Calu3 (cell line): ENCODE measurements around the gene CDK15. TPM values are rescaled to one million over a fixed set of nuclear protein-coding genes. Genes with fewer than 3 reads are reported as not detected.
"Not testable (repeated sequence)": the region's sequence is repeated elsewhere in the genome, so short reads cannot be mapped to it uniquely, and the experiment has no call there.

Source experiments
- BruUV-seq: library from RNA; stranded (reverse); fragments of 400-500 nt; replicated peaks from 2 replicates; lab custom pipeline; 2021; lab: Mats Ljungman, UMichigan
- CTCF ChIA-PET: fragments of 300-600 bp; sonication (Branson Sonifier 250); formaldehyde crosslinking; loops from one replicate; lab custom pipeline; 2022; ENCODE audit warnings: antibody characterized with exemption; lab: Charles Lee
- DNase-seq: peaks from one replicate; pipeline ENCODE4 v3.0.0; 2022
- H3K27ac Mint-ChIP-seq: one replicate; pipeline ENCODE4 v1.8.0; 2022; ENCODE audit warnings: mixed read lengths; ENCODE audit not compliant: unreplicated experiment
- H3K27me3 Mint-ChIP-seq: one replicate; pipeline ENCODE4 v1.8.0; 2022; ENCODE audit warnings: mixed read lengths; ENCODE audit not compliant: unreplicated experiment
- H3K36me3 Mint-ChIP-seq: one replicate; pipeline ENCODE4 v1.8.0; 2022; ENCODE audit warnings: mild to moderate bottlenecking, moderate library complexity, mixed read lengths; ENCODE audit not compliant: insufficient read depth, unreplicated experiment
- H3K4me1 Mint-ChIP-seq: one replicate; pipeline ENCODE4 v1.8.0; 2022; ENCODE audit warnings: mild to moderate bottlenecking, low read depth, mixed read lengths; ENCODE audit not compliant: unreplicated experiment
- H3K4me3 Mint-ChIP-seq: one replicate; pipeline ENCODE4 v1.8.0; 2022; ENCODE audit warnings: mild to moderate bottlenecking, low read depth, moderate library complexity, mixed read lengths; ENCODE audit not compliant: unreplicated experiment
- H3K9me3 Mint-ChIP-seq: one replicate; pipeline ENCODE4 v1.8.0; 2022; ENCODE audit warnings: low read depth, mixed read lengths; ENCODE audit not compliant: unreplicated experiment
- intact Hi-C: fragments of 100-400 bp; cut with micrococcal nuclease; formaldehyde crosslinking; loops from one replicate; pipeline ENCODE4 v1.10.0; 2022; ENCODE audit not compliant: unreplicated experiment
- total RNA-seq: library from RNA; stranded (reverse); gene quantifications from 2 replicates; pipeline ENCODE4 v1.2.3, GENCODE V29; 2022
- TF ChIP-seq, protein P1 (sequence below): fragments of 200-600 bp; IDR thresholded peaks from one replicate; pipeline ENCODE4 v1.8.0; 2022; ENCODE audit warnings: antibody characterized with exemption; ENCODE audit not compliant: unreplicated experiment

The CDK15 gene
- total RNA-seq, 1 experiment from 2014 or later, result not detected

DNA sequence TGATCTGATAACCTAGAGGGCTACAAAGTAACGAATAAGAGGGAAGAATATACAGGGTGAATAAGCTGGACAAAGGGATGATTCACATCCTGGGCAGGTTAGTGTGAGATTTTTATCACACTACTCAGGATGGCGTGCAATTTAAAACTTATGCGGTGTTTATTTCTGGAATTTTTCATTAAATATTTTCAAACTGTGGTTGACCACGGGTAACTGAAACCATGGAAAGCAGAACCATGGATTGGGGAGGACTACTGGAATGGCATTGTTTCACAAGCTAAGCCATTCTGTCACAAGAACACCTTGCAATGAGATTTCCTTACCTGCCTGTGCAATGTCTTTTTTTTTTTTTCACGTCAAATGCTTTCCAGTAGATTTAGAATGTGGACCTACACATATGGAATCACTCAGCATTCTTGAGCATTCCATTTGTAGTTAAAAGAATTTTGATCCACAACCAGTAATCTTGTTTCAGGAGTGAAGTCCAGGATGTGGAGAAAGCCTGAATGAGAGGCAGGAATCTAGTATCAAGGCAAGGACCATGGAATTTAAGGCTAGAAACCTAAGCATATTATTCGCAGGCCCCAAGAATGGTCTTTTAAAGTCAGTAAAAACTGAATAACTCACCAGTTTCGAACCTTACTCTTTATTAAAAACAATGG lies 8.0 kb upstream of the CDK15 start:
- Mint-ChIP-seq H3K4me3 (no peak overlapping the region), H3K36me3 (no peaks in the 10 kb centered on the region), H3K27ac (peak overlapping the region; percentile 44), H3K9me3 (no peaks in the 10 kb centered on the region), H3K4me1 (peaks cover 23% of the 10 kb centered on the region), H3K27me3 (no peaks in the 10 kb centered on the region)
- BruUV-seq, result no TSS peak
- intact Hi-C loops, result loop anchor here (1.0 to 10.0 kb wide), 7 partner anchors 34 to 496 kb away; no protein-coding TSS in a partner anchor
- TF ChIP-seq, protein P1, sequence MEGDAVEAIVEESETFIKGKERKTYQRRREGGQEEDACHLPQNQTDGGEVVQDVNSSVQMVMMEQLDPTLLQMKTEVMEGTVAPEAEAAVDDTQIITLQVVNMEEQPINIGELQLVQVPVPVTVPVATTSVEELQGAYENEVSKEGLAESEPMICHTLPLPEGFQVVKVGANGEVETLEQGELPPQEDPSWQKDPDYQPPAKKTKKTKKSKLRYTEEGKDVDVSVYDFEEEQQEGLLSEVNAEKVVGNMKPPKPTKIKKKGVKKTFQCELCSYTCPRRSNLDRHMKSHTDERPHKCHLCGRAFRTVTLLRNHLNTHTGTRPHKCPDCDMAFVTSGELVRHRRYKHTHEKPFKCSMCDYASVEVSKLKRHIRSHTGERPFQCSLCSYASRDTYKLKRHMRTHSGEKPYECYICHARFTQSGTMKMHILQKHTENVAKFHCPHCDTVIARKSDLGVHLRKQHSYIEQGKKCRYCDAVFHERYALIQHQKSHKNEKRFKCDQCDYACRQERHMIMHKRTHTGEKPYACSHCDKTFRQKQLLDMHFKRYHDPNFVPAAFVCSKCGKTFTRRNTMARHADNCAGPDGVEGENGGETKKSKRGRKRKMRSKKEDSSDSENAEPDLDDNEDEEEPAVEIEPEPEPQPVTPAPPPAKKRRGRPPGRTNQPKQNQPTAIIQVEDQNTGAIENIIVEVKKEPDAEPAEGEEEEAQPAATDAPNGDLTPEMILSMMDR, result no peak
- CTCF ChIA-PET, result interaction anchor here (0.6 to 1.4 kb wide), 4 partner anchors 23 to 115 kb away, joined by 3 to 6 read pairs (median 4); no protein-coding TSS in a partner anchor
- peak; percentile 26 for DNase-seq

- CTCF ChIA-PET, result interaction anchor here (0.7 kb wide), 1 partner anchor 22 kb away, joined by 6 read pairs; no protein-coding TSS in a partner anchor
- Mint-ChIP-seq H3K27ac (peak overlapping the region; percentile 44), H3K4me1 (peaks cover 23% of the 10 kb centered on the region)
- H3K4me3 Mint-ChIP-seq, BruUV-seq, H3K27me3 Mint-ChIP-seq, H3K36me3 Mint-ChIP-seq, H3K9me3 Mint-ChIP-seq: not testable (repeated sequence)
- DNase-seq, result peak; percentile 18
- intact Hi-C loops, result loop anchor here (1.0 to 10.0 kb wide), 7 partner anchors 33 to 496 kb away; no protein-coding TSS in a partner anchor
Observed at GRCh38 chr2:201798914-201799285, 7.4 kb upstream of the CDK15 start.

- TF ChIP-seq, protein P1, result no peak
- Mint-ChIP-seq H3K27me3 (no peaks in the 10 kb centered on the region), H3K4me3 (no peak overlapping the region), H3K27ac (no peak overlapping the region), H3K36me3 (no peaks in the 10 kb centered on the region), H3K9me3 (no peaks in the 10 kb centered on the region), H3K4me1 (no peaks in the 10 kb centered on the region)
- CTCF ChIA-PET, result no interaction called here
- intact Hi-C loops, result no loop called here
- no peak for DNase-seq
- no TSS peak for BruUV-seq
Observed at GRCh38 chr2:201807452-201807999, 1.2 kb downstream of the CDK15 start.

DNA sequence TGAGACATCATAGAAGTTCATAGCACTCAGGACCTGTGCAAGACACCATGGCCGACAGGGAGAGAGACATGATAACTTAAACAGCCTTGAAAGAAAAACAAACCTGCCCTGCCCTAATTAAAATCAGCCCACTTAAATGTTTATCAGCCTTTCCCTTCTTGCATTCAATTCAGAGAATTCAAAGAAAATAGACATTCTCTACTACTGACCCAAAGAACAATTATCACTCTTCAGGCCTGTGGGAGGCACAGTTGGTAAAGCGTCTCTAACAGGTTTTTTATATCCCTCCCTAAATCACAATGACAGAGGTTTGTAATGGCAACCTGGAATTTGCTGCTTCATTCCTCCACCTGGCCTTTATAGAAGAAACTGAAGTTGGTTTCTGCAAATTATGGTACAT lies 1.7 kb downstream of the CDK15 start:
- no peaks in the 10 kb centered on the region for H3K4me1 Mint-ChIP-seq
- TF ChIP-seq, protein P1, result no peak
- CTCF ChIA-PET, result no interaction called here
- no TSS peak for BruUV-seq
- no peaks in the 10 kb centered on the region for H3K36me3 Mint-ChIP-seq
- H3K27ac Mint-ChIP-seq, result no peak overlapping the region
- H3K9me3 Mint-ChIP-seq, result no peaks in the 10 kb centered on the region
- intact Hi-C loops, result no loop called here
- H3K4me3 Mint-ChIP-seq, result no peak overlapping the region
- no peak for DNase-seq
- no peaks in the 10 kb centered on the region for H3K27me3 Mint-ChIP-seq

DNA sequence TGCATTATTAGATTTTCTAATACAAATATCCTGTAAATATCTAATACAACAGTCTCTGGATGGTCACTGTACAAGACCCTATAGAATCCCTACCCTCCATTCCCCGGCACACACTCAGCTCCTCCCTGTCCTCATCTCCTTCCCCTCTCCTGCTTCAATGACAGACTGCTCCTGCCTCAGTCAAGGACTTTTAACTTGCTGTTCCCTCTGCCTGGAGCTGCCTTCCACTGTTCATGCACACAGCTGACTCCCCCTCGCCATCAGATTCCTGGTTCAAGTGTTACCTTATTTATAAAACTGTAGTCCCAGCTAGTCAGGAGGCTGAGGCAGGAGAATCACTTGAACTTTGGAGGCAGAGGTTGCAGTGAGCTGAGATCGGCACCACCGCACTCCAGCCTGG lies 3.3 kb downstream of the CDK15 start:
- TF ChIP-seq, protein P1, result no peak
- no peak overlapping the region for H3K27ac Mint-ChIP-seq
- H3K36me3 Mint-ChIP-seq, result no peaks in the 10 kb centered on the region
- BruUV-seq, result no TSS peak
- no peaks in the 10 kb centered on the region for H3K27me3 Mint-ChIP-seq
- H3K9me3 Mint-ChIP-seq, result no peaks in the 10 kb centered on the region
- no peak overlapping the region for H3K4me3 Mint-ChIP-seq
- intact Hi-C loops, result no loop called here
- DNase-seq, result no peak
- no peaks in the 10 kb centered on the region for H3K4me1 Mint-ChIP-seq
- CTCF ChIA-PET, result no interaction called here

GRCh38 chr2:201810604-201811003 lies 4.3 kb downstream of the CDK15 start:
- CTCF ChIA-PET, result interaction anchor here (0.6 kb wide), 1 partner anchor 269 kb away, joined by 3 read pairs; no protein-coding TSS in a partner anchor
- H3K9me3 Mint-ChIP-seq, DNase-seq, BruUV-seq, H3K4me3 Mint-ChIP-seq, H3K36me3 Mint-ChIP-seq, H3K27ac Mint-ChIP-seq, H3K4me1 Mint-ChIP-seq, intact Hi-C loops, H3K27me3 Mint-ChIP-seq: not testable (repeated sequence)
